ENCODE results near the gene PPP2R2D. TPM values are rescaled to one million over a fixed set of nuclear protein-coding genes. Genes with fewer than 3 reads are reported as not detected.

Gene PPP2R2D
- polyA plus RNA-seq, 1 of the 3 experiments (the other 2 are of a cell fraction): 25.1 TPM

DNA sequence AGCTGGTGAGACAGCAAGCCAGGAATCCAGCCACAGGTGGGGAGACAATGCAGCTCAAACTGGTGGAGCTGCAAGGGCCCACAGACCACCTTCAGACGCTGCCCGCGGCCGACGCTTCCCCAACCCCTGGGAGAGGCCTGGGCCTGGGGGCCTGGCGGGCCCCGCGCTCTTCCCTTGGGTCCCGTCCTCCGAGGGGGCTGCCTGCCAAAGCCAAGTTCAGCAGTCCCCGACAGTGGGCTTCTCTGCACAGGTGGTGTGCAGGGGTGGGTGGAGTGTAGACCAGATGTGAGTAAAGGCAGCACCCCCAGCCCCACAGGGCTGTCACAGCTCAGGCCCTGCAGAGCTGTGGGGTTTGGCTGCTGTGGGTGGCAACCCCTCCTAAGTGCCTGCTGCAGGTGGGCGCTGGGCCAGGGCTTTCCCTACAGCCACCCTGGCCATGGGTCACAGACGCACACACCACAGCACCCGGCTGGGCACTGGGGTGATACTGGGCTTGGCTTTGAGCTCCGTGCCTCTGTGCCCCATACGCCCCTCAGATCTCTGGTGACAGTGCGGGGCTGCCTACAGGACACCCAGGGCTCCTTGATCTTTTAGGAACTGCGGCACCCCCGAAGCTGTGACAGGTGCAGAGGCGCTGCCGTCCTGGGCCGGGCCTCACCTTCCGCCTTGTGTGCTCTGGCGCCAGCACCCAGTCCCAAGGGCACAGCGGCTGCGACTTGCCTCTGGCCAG, 60.4 kb downstream of the PPP2R2D start:
- ChIA-PET CTCF (interaction anchor here (0.8 to 3.3 kb wide), 7 partner anchors 12 to 182 kb away, joined by 3 to 21 read pairs (median 5); no protein-coding TSS in a partner anchor), POLR2A (interaction anchor here (1.0 to 1.6 kb wide), 4 partner anchors 10 to 20 kb away, joined by 4 to 5 read pairs (median 4); partner anchors contain the start of gene BNIP3)
- Histone ChIP-seq H3F3A (replicated peaks; ENCODE audit: insufficient read depth) (peaks cover 20% of the 10 kb centered on the region), H3K79me2 (ENCODE audit: insufficient read depth) (0 out of 2 replicates have a peak, but pooled peaks cover 2% of the 10 kb centered on the region), H3K9me2 (no peaks in the 10 kb centered on the region), H3K9me3 (no peaks in the 10 kb centered on the region), H3K9ac (peak overlapping the region; percentile 71; the same call in 1 of the 2 replicates), H2AFZ (ENCODE audit: low read depth) (no peak overlapping the region), H3K4me3 (ENCODE audit: low read depth in 2 of 2, low read length in 1 of 2) (peak overlapping the region; percentile 56 to 62; a peak in 3 of 4 replicates), H3K27ac (ENCODE audit: low read depth in 2 of 2, low read length in 1 of 2) (peak overlapping the region; percentile 78 to 98; a peak in 3 of 4 replicates), H4K20me1 (ENCODE audit: insufficient read depth) (no peaks in the 10 kb centered on the region), H3K36me3 (replicated peaks in 1 of 2; ENCODE audit: control insufficient read depth in 1 of 2, insufficient read depth in 2 of 2, low read length in 1 of 2) (peaks cover 2 to 18% of the 10 kb centered on the region in 2 experiments), H3K27me3 (ENCODE audit: insufficient read depth) (no peaks in the 10 kb centered on the region), H3K4me2 (peak overlapping the region; percentile 86), H3K4me1 (ENCODE audit: control insufficient read depth in 1 of 2, insufficient read depth in 2 of 2, low read depth in 1 of 2, low read length in 1 of 2) (peaks cover 7 to 27% of the 10 kb centered on the region in 2 experiments; a peak in 2 of 4 replicates)
- TF ChIP-seq, protein P1, sequence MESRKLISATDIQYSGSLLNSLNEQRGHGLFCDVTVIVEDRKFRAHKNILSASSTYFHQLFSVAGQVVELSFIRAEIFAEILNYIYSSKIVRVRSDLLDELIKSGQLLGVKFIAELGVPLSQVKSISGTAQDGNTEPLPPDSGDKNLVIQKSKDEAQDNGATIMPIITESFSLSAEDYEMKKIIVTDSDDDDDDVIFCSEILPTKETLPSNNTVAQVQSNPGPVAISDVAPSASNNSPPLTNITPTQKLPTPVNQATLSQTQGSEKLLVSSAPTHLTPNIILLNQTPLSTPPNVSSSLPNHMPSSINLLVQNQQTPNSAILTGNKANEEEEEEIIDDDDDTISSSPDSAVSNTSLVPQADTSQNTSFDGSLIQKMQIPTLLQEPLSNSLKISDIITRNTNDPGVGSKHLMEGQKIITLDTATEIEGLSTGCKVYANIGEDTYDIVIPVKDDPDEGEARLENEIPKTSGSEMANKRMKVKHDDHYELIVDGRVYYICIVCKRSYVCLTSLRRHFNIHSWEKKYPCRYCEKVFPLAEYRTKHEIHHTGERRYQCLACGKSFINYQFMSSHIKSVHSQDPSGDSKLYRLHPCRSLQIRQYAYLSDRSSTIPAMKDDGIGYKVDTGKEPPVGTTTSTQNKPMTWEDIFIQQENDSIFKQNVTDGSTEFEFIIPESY (IDR thresholded peaks at IDR 0.05; ENCODE audit: borderline replicate concordance, low read depth): no peak
- TF ChIP-seq RCOR1 (IDR thresholded peaks at IDR 0.05; ENCODE audit: low read length) (no peak), FOXM1 (IDR thresholded peaks at IDR 0.05; ENCODE audit: low read depth) (no peak), GABPA (IDR thresholded peaks at IDR 0.05; ENCODE audit: low read depth) (no peak), TAF1 (IDR thresholded peaks at IDR 0.05; ENCODE audit: borderline replicate concordance, low read depth, low read length) (no peak), EZH2phosphoT487 (IDR thresholded peaks at IDR 0.05; ENCODE audit: borderline replicate concordance, low read depth) (no peak)
- TF ChIP-seq, protein P2, sequence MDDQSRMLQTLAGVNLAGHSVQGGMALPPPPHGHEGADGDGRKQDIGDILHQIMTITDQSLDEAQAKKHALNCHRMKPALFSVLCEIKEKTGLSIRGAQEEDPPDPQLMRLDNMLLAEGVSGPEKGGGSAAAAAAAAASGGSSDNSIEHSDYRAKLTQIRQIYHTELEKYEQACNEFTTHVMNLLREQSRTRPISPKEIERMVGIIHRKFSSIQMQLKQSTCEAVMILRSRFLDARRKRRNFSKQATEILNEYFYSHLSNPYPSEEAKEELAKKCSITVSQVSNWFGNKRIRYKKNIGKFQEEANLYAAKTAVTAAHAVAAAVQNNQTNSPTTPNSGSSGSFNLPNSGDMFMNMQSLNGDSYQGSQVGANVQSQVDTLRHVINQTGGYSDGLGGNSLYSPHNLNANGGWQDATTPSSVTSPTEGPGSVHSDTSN (IDR thresholded peaks at IDR 0.05): no peak
- TF ChIP-seq, protein P3, sequence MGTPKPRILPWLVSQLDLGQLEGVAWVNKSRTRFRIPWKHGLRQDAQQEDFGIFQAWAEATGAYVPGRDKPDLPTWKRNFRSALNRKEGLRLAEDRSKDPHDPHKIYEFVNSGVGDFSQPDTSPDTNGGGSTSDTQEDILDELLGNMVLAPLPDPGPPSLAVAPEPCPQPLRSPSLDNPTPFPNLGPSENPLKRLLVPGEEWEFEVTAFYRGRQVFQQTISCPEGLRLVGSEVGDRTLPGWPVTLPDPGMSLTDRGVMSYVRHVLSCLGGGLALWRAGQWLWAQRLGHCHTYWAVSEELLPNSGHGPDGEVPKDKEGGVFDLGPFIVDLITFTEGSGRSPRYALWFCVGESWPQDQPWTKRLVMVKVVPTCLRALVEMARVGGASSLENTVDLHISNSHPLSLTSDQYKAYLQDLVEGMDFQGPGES (IDR thresholded peaks at IDR 0.05; ENCODE audit: low read depth, low read length): no peak
- 67% methylated on average over 9 of the region's 26 CpGs for WGBS (ENCODE audit: low lambda C conversion rate)
- peak; percentile 54 for DNase-seq

All from SK-N-SH (cell line).